Measurements from ENCODE around the gene TSNAXIP1. TPM values are rescaled to one million over a fixed set of nuclear protein-coding genes. Genes with fewer than 3 reads are reported as not detected.
A peak's percentile ranks its signal among the peaks of the same experiment; 100 is the strongest.
"Not testable (repeated sequence)": the region's sequence is repeated elsewhere in the genome, so short reads cannot be mapped to it uniquely, and the experiment has no call there.

Gene TSNAXIP1
- total RNA-seq, 1 donor from 2014 or later: 0.41 TPM

DNA sequence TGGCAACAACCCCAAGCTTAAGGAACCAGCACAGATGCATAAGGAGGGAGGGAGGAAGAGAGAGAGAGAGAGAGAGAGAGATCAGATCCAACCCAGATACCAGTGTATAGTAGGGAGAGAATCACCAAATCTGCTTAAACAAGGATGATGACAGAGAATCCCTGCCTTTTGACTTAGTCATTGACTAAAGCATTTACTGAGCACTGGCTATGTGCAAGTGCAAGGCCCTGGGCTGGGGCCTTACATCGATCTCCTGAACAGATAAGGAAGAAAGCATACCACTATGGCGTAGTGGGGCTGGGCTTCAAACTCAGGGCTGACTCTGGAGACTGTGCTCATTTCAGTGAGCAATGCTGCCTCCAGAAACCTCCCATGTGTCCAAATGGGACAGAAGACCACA lies 15.8 kb downstream of the TSNAXIP1 start:
- intact Hi-C loops (cut with DNase I): no loop called here
- no peak for ATAC-seq
- no peak for DNase-seq (ENCODE audit: missing footprints)

DNA sequence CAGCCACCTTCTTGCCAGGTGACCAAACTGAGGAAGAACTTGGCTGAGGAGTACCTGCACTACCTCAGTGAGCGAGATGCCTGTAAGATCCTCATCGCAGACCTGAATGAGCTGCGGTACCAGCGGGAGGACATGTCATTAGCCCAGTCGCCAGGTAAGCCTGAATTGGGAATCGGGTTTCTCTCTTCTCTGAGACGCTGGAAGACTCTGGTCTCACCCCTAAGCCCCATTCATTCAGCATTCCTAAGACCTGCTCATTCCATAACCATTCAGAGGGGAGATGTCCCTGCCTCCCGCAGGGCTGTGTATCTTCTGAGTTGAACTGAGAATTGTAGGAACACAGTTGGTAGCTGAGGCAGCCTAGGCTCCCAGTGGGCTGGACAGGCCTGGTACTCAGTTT lies 18.4 kb downstream of the TSNAXIP1 start:
- intact Hi-C loops (cut with DNase I): loop anchor here (5.0 kb wide), 1 partner anchor 97 kb away; no protein-coding TSS in a partner anchor
- DNase-seq (ENCODE audit: missing footprints) (no peak), ATAC-seq (no peak)

GRCh38 chr16:67825906-67826305 lies 19.2 kb downstream of the TSNAXIP1 start:
- ATAC-seq (no peak), DNase-seq (ENCODE audit: missing footprints) (no peak)
- intact Hi-C loops (cut with DNase I): loop anchor here (5.0 kb wide), 1 partner anchor 96 kb away; no protein-coding TSS in a partner anchor

GRCh38 chr16:67828651-67829050 lies 22.0 kb downstream of the TSNAXIP1 start:
- intact Hi-C loops (cut with DNase I): loop anchor here (5.0 kb wide), 1 partner anchor 94 kb away; no protein-coding TSS in a partner anchor
- no peak for ATAC-seq
- no peak for DNase-seq (ENCODE audit: missing footprints)

DNA sequence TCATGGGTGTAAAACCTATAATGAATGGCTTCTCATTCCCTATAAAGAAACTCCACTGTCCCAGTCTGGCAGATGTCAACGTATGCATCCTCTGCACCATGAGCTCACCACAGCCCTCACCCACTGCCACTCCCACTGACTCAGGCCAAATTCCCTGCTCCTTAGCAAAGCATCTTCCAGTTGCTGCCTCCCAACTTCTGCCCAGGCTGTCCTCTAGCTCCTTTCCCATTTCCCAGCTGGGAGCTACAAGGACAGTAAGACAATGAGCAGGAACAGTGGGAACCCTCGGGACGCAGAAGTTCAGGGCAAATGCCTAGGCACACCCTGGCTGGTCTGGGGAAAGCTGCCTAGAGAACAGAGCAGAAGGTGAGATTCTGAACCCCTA lies 26.3 kb downstream of the TSNAXIP1 start:
- intact Hi-C loops (cut with DNase I): no loop called here
- DNase-seq (ENCODE audit: missing footprints) (peak; percentile 6), ATAC-seq (no peak)

DNA sequence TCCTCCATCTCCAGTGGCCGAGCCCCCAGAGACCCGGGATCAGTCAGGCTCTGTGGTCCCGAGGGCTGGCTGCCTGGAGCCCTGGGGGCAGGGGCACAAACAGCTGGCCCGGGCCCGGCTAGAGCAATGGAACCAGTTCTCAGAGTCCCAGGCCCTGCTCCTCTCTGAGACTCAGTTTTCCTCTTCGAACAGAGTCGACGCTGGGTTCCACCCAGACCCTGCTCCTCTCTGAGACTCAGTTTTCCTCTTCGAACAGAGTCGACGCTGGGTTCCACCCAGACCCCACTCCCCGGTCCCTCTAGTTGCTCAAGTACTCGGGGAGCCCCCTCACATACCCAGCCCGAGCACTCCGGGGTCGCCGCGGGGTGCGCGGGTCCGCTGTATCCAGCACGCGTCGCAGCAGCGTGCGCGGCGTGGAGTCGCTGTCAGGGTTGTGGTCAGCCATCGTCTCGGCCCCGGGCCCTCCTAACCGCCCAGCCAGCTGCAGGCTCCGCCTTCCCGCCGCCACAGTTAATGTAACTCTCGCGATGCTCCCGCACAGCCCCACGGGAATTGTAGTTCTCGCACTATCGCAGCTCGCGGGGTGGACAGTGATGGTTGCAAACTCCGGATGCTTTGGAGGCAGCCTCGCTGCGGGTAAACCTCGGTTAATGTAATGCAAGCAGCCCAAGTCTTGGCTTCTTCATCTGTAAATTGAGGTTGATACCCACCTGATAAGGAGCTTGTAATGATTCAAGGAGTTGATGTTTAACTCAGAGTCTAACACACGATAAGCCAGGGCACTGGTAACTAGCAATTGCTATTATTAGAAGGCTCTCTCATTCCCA lies 26.9 kb downstream of the TSNAXIP1 start:
- DNase-seq (ENCODE audit: missing footprints) (peak; percentile 98), ATAC-seq (peak; percentile 97)
- intact Hi-C loops (cut with DNase I): no loop called here

DNA sequence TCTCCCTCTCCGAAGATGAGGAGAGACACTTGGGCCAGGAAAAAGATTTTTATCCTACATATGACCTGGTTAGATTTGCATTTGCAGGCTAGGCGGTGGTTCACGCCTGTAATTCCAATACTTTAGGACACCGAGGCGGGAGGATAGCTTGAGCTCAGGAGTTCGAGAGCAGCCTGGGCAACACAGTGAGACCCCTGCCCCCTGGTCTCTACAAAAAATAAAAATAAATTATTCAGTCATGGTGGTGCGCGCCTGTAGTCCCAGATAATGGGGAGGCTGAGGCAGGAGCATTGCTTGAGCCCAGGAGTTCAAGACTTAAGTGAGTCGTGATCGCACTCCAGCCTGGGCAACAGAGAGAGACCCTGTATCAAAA lies 27.5 kb downstream of the TSNAXIP1 start:
- intact Hi-C loops (cut with DNase I): no loop called here
- ATAC-seq (no peak), DNase-seq (ENCODE audit: missing footprints) (peak; percentile 5)

GRCh38 chr16:67837190-67837589 lies 30.5 kb downstream of the TSNAXIP1 start:
- DNase-seq (ENCODE audit: missing footprints); intact Hi-C loops (cut with DNase I); ATAC-seq: not testable (repeated sequence)

GRCh38 chr16:67837811-67838210 lies 31.1 kb downstream of the TSNAXIP1 start:
- no peak for ATAC-seq
- no peak for DNase-seq (ENCODE audit: missing footprints)
- intact Hi-C loops (cut with DNase I): no loop called here

- ATAC-seq (no peak), DNase-seq (ENCODE audit: missing footprints) (no peak)
- intact Hi-C loops (cut with DNase I): no loop called here
Observed at GRCh38 chr16:67841198-67841815, 34.6 kb downstream of the TSNAXIP1 start.

DNA sequence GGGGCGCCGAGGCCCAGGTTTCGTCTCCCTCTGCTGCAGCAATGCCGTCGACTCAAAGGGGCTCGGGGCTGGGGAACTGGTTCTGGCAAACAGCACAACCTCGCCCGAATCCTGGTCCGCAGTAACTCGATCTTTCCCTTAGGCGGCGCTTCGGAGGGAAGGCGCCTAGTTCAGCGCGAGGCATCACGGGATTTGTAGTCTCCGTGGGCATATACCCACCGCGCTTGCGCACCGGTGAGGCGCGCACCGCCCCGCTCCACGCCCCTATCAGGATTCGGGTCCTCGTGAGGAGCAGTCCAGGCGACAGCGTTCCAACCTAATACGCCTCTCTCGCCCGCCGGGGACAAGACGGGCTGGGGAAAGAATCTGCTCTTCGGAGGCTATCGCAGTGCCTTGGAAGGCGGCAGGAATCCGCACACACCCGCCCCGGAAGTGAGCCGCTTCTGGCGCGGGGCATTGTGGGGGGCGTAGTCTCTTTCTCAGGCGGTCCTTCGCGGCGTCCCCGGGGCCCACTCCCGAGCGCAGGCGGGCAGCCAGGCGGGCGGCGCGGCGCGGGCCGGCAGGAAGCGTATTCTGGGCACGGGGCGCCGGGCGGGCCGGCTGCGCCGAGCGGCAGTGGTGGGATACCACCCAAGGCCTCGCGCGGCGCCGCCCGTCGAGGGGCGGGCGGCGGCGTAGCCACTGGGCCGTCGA lies 35.3 kb downstream of the TSNAXIP1 start, which contains the start of gene THAP11:
Gene THAP11 (plus strand): TSS at position 505 of the 693 bp plus-strand sequence. CDS start 235 bp downstream, outside the sequence.
- DNase-seq (ENCODE audit: missing footprints) (peak; percentile 96), ATAC-seq (peak; percentile 81)
- intact Hi-C loops (cut with DNase I): no loop called here

DNA sequence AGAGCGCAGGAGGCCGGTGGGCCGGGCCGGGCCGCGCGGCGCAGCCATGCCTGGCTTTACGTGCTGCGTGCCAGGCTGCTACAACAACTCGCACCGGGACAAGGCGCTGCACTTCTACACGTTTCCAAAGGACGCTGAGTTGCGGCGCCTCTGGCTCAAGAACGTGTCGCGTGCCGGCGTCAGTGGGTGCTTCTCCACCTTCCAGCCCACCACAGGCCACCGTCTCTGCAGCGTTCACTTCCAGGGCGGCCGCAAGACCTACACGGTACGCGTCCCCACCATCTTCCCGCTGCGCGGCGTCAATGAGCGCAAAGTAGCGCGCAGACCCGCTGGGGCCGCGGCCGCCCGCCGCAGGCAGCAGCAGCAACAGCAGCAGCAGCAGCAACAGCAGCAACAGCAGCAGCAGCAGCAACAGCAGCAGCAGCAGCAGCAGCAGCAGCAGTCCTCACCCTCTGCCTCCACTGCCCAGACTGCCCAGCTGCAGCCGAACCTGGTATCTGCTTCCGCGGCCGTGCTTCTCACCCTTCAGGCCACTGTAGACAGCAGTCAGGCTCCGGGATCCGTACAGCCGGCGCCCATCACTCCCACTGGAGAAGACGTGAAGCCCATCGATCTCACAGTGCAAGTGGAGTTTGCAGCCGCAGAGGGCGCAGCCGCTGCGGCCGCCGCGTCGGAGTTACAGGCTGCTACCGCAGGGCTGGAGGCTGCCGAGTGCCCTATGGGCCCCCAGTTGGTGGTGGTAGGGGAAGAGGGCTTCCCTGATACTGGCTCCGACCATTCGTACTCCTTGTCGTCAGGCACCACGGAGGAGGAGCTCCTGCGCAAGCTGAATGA lies 36.0 kb downstream of the TSNAXIP1 start:
- peak; percentile 74 for DNase-seq (ENCODE audit: missing footprints)
- peak; percentile 14 for ATAC-seq
- intact Hi-C loops (cut with DNase I): no loop called here

- no peak for DNase-seq (ENCODE audit: missing footprints)
- intact Hi-C loops (cut with DNase I): no loop called here
- no peak for ATAC-seq
Observed at GRCh38 chr16:67843343-67843765, 36.7 kb downstream of the TSNAXIP1 start.

DNA sequence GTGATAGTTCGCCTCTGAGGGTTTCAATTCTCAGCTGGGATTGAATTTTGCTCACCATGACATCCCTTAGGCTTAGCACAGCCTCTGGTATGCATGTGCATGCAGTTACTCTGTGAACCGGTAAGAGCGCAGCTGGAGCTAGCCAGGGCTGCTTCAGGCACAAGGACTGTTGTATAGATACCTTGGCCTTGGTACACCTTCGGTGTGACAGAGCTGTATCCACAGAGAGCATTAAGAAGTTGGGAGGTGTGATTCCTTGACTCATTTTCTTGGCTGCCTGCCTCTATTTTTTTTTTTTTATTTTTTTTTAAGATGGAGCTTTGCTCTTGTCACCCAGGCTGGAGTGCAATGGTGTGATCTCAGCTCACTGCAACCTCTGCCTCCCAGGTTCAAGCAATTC lies 37.8 kb downstream of the TSNAXIP1 start:
- intact Hi-C loops (cut with DNase I): no loop called here
- ATAC-seq (no peak), DNase-seq (ENCODE audit: missing footprints) (no peak)

DNA sequence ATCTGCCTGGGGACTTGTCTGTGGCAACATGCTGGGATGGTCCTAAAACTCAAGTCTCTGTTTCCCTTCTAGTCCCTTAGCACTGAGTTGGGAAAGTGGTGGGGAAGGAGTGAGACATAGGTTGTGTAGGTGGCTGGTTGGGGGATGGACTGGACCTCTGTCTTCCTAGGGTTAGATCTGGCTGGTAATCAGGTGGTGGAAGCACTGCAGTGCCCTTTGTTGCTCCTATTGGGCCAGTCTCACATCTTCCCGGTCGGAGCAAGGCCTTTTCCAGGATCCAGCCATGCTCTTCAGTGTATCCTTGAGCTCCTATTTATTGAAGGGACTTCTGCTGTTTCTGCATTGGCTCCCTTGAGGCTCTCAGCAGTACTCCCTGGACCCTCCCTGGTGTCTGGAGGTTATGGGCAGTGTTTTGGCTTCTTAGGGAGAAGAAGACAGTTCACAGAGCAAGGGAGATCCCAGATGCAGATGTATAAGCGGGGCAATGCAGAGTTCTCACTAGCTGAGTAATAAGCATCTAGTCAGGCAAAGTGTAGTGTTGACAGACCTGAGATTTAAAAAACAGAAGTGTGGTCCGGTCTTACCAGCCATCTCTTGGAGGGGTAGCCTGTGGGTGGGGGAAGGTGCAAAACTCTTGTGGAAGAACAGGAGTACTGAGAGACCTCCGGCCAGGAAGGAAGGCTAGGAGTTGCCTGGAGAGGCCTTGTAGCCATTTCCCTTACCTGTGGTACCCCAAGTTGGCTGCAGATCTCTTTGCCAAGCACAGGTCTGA lies 38.8 kb downstream of the TSNAXIP1 start:
- no peak for ATAC-seq
- intact Hi-C loops (cut with DNase I): loop anchor here (2.0 kb wide), 2 partner anchors 27 to 39 kb away; partner anchors contain the start of genes EDC4, RANBP10 and TSNAXIP1
- no peak for DNase-seq (ENCODE audit: missing footprints)

- DNase-seq (ENCODE audit: missing footprints) (no peak), ATAC-seq (no peak)
- intact Hi-C loops (cut with DNase I): loop anchor here (2.0 kb wide), 2 partner anchors 27 to 39 kb away; partner anchors contain the start of genes EDC4, RANBP10 and TSNAXIP1
Observed at GRCh38 chr16:67846063-67846319, 39.3 kb downstream of the TSNAXIP1 start.

GRCh38 chr16:67846320-67847063 lies 39.8 kb downstream of the TSNAXIP1 start, which contains the start of gene NUTF2:
TSS of gene NUTF2 (plus strand) at chr16:67846933. CDS start at chr16:67865131, 18,198 bp downstream.
- peak; percentile 88 for ATAC-seq
- DNase-seq (ENCODE audit: missing footprints): peak; percentile 98
- intact Hi-C loops (cut with DNase I): loop anchor here (1.0 to 2.0 kb wide), 3 partner anchors 17 to 40 kb away; partner anchors contain the start of genes EDC4, RANBP10 and TSNAXIP1

Data from Right ventricle myocardium inferior (tissue), 1 donor.